Non-pigmented ciliary epithelial cell (primary cell): ENCODE data around the gene KIAA1328.

ENCODE experiments used
- DNase-seq: peaks from one replicate; pipeline ENCODE4 v3.0.0-alpha.2; 2010; ENCODE audit warnings: low read depth

The KIAA1328 gene

GRCh38 chr18:37219257-37219656 lies 390.3 kb downstream of the KIAA1328 start:
- DNase-seq = no peak

GRCh38 chr18:37222354-37222998 lies 393.5 kb downstream of the KIAA1328 start:
- DNase-seq = no peak

- no peak for DNase-seq
These were observed 394.1 kb downstream of the KIAA1328 start for GRCh38 chr18:37222999-37223378.

- no peak for DNase-seq
These were observed 396.4 kb downstream of the KIAA1328 start for GRCh38 chr18:37225279-37225678.

GRCh38 chr18:37230768-37231167 lies 401.8 kb downstream of the KIAA1328 start:
- no peak for DNase-seq

GRCh38 chr18:37231251-37231650 lies 402.3 kb downstream of the KIAA1328 start:
- DNase-seq = no peak

GRCh38 chr18:37235583-37235982 lies 406.7 kb downstream of the KIAA1328 start:
- DNase-seq = no peak

- no peak for DNase-seq
These were observed 409.6 kb downstream of the KIAA1328 start for GRCh38 chr18:37238282-37239108.

GRCh38 chr18:37242091-37242490 lies 413.2 kb downstream of the KIAA1328 start:
- DNase-seq = no peak

GRCh38 chr18:37242826-37243560 lies 414.1 kb downstream of the KIAA1328 start:
- DNase-seq = no peak

GRCh38 chr18:37243741-37244140 lies 414.8 kb downstream of the KIAA1328 start:
- no peak for DNase-seq

- DNase-seq = no peak
These were observed 415.7 kb downstream of the KIAA1328 start for GRCh38 chr18:37244618-37245017.

GRCh38 chr18:37246779-37247340 lies 417.9 kb downstream of the KIAA1328 start:
- DNase-seq = no peak

GRCh38 chr18:37247497-37248161 lies 418.7 kb downstream of the KIAA1328 start:
- no peak for DNase-seq

GRCh38 chr18:37248281-37248680 lies 419.4 kb downstream of the KIAA1328 start:
- no peak for DNase-seq

- no peak for DNase-seq
These were observed 420.4 kb downstream of the KIAA1328 start for GRCh38 chr18:37249171-37249886.

GRCh38 chr18:37249895-37250618 lies 421.1 kb downstream of the KIAA1328 start:
- no peak for DNase-seq

- no peak for DNase-seq
These were observed 422.8 kb downstream of the KIAA1328 start for GRCh38 chr18:37251679-37252078.

- no peak for DNase-seq
These were observed 423.4 kb downstream of the KIAA1328 start for GRCh38 chr18:37252342-37252741.

- DNase-seq = no peak
These were observed 424.0 kb downstream of the KIAA1328 start for GRCh38 chr18:37252854-37253393.
